Neural progenitor cell (in vitro differentiated cells): Measurements from ENCODE around the gene INPP5D.

ENCODE experiments used
- CTCF ChIP-seq: fragments of 200-600 bp; sonication (generic); IDR thresholded peaks from 2 replicates; pipeline ENCODE4 v1.5.1; 2017; ENCODE audit warnings: antibody characterized with exemption, mild to moderate bottlenecking
- EZH2 ChIP-seq: fragments of 200-600 bp; sonication (generic); IDR thresholded peaks from 2 replicates; pipeline ENCODE4 v1.6.1; 2017; ENCODE audit warnings: antibody characterized with exemption, mild to moderate bottlenecking, moderate library complexity
- EZH2phosphoT487 ChIP-seq: fragments of 200-600 bp; sonication (generic); IDR thresholded peaks from 2 replicates; pipeline ENCODE4 v1.6.1; 2017; ENCODE audit warnings: antibody characterized with exemption

- TF ChIP-seq CTCF (no peak), EZH2 (no peak), EZH2phosphoT487 (no peak)
Observed at GRCh38 chr2:233026198-233026813, 33.8 kb upstream of the INPP5D start.
